NCI-H526 treated with DMSO at 0.1 percent for 48 hours (cell line): ENCODE results near the gene DRGX.

Experiments
- DNase-seq: peaks from one replicate; lab custom pipeline; 2025; lab: John Stamatoyannopoulos, UW

Gene DRGX

GRCh38 chr10:49318755-49319154, 77.1 kb downstream of the DRGX start:
- DNase-seq, result no peak

- no peak for DNase-seq
Measured at GRCh38 chr10:49318028-49318427, 77.9 kb downstream of the DRGX start.

- no peak for DNase-seq
Measured at GRCh38 chr10:49314806-49315205, 81.1 kb downstream of the DRGX start.
